Measurements from ENCODE around the gene CHRNG.

DNA sequence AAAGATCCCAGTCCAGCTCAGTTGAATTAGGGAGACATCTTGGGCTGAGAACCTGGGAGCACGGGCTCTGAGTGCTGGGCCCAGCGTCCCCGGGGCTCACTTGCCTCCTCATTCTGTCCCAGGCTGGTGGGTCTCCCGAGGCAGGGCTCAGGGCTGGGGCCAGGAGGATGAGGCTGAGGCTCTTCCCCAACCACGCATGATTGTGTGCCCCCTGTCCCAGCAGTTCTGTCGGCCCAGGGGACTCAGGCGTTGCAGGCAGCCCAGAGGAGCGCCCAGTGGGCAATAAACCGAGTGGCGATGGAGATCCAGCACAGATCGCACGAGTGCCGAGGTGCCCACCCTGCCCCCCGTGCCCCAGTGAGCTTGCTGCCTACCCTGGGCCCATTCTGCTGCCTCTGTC lies 18.4 kb upstream of the CHRNG start:
- TF ChIP-seq, protein P1, sequence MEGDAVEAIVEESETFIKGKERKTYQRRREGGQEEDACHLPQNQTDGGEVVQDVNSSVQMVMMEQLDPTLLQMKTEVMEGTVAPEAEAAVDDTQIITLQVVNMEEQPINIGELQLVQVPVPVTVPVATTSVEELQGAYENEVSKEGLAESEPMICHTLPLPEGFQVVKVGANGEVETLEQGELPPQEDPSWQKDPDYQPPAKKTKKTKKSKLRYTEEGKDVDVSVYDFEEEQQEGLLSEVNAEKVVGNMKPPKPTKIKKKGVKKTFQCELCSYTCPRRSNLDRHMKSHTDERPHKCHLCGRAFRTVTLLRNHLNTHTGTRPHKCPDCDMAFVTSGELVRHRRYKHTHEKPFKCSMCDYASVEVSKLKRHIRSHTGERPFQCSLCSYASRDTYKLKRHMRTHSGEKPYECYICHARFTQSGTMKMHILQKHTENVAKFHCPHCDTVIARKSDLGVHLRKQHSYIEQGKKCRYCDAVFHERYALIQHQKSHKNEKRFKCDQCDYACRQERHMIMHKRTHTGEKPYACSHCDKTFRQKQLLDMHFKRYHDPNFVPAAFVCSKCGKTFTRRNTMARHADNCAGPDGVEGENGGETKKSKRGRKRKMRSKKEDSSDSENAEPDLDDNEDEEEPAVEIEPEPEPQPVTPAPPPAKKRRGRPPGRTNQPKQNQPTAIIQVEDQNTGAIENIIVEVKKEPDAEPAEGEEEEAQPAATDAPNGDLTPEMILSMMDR (IDR thresholded peaks at IDR 0.05 in 4 of 5, conservative IDR thresholded peaks at IDR 0.05 in 1 of 5): no peak
- no peak for TF ChIP-seq POLR2A (IDR thresholded peaks at IDR 0.05)

All from gastrocnemius medialis (tissue), 4 donors.